Measurements from ENCODE around the gene MYL3.

The MYL3 gene

DNA sequence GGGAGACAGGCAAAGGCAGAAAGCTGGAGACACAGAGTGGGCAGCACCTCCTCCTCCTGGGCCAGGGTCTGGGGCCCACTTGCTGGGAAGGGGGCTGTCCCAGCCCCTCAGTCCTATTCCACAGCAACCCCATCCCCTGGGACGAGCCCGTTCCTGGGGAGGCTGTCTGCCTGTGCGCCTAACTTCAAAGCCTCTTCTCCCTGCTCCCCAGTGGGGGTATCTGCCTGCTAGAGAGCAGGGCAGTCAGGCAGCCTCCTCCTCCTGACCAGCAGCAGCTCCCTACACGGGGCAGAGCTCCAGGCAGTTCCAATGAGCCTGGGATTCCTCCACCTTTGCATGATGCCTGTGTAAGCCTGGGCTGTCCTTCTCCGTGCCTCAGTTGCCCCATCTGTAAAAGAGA is 21.2 kb upstream of the MYL3 start:
- no peak for TF ChIP-seq CTCF (conservative IDR thresholded peaks at IDR 0.05; ENCODE audit: control insufficient read depth, insufficient read depth, low read depth, low read length)
- no peak for DNase-seq (ENCODE audit: low read depth)
- no peak overlapping the region for H3K4me3 ChIP-seq (ENCODE audit: control insufficient read depth, low read depth, low read length)

GRCh38 chr3:46883830-46884185 is 20.6 kb upstream of the MYL3 start:
- H3K4me3 ChIP-seq (ENCODE audit: control insufficient read depth, low read depth, low read length): no peak overlapping the region
- DNase-seq (ENCODE audit: low read depth): no peak
- TF ChIP-seq CTCF (conservative IDR thresholded peaks at IDR 0.05; ENCODE audit: control insufficient read depth, insufficient read depth, low read depth, low read length): no peak

GRCh38 chr3:46883054-46883829 is 20.0 kb upstream of the MYL3 start:
- TF ChIP-seq CTCF (conservative IDR thresholded peaks at IDR 0.05; ENCODE audit: control insufficient read depth, insufficient read depth, low read depth, low read length): no peak
- H3K4me3 ChIP-seq (ENCODE audit: control insufficient read depth, low read depth, low read length): no peak overlapping the region
- peak; percentile 16 for DNase-seq (ENCODE audit: low read depth)

DNA sequence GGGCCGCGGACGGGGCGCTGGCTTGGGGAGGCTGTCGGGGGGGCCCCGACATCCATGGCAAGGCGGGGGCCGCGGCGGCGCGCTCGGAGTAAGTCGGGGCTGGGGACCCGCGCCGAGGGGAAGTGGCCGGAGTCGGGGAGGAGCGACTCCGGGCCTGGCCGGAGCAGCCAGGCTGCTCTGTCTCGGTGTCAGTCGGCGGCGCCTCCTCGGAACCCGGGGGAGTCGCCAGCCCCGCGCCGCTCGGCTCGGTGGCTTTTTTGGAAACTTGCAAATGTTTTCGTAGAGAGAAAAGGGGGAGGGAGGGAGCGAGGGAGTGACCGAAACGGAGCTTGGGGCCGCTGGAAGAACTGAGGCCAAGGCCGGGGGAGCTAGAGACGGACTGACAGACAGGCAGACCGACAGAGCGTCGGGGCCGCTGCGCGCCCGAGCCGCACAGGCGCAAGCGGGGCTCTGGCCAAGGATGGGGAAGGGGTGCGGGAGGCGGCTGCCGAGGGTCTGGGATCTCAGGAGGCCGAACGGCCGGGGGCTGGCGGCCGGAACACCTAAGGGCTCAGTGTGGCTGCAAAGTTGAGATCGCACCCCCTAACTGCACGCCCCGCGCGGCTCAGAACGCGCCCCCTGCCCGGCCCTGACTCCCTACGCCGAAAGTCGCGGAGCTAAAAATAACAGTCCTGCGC is 19.3 kb upstream of the MYL3 start:
- DNase-seq (ENCODE audit: low read depth): peak; percentile 9

GRCh38 chr3:46881596-46882376 is 18.5 kb upstream of the MYL3 start:
- DNase-seq (ENCODE audit: low read depth): no peak
- no peak for TF ChIP-seq CTCF (conservative IDR thresholded peaks at IDR 0.05; ENCODE audit: control insufficient read depth, insufficient read depth, low read depth, low read length)
- peak overlapping the region; percentile 9 for H3K4me3 ChIP-seq (ENCODE audit: control insufficient read depth, low read depth, low read length)

More for the DNA sequence above, 19.3 kb upstream of the MYL3 start:
- peak overlapping the region; percentile 29 for H3K4me3 ChIP-seq (ENCODE audit: control insufficient read depth, low read depth, low read length)
- no peak for TF ChIP-seq CTCF (conservative IDR thresholded peaks at IDR 0.05; ENCODE audit: control insufficient read depth, insufficient read depth, low read depth, low read length)

GRCh38 chr3:46880884-46881595 is 17.8 kb upstream of the MYL3 start:
- TF ChIP-seq CTCF (conservative IDR thresholded peaks at IDR 0.05; ENCODE audit: control insufficient read depth, insufficient read depth, low read depth, low read length): no peak
- no peak overlapping the region for H3K4me3 ChIP-seq (ENCODE audit: control insufficient read depth, low read depth, low read length)
- DNase-seq (ENCODE audit: low read depth): no peak

Data from fibroblast of mammary gland (primary cell).